ENCODE measurements around the gene P2RX3.
A peak's percentile ranks its signal among the peaks of the same experiment; 100 is the strongest.

P2RX3 gene

DNA sequence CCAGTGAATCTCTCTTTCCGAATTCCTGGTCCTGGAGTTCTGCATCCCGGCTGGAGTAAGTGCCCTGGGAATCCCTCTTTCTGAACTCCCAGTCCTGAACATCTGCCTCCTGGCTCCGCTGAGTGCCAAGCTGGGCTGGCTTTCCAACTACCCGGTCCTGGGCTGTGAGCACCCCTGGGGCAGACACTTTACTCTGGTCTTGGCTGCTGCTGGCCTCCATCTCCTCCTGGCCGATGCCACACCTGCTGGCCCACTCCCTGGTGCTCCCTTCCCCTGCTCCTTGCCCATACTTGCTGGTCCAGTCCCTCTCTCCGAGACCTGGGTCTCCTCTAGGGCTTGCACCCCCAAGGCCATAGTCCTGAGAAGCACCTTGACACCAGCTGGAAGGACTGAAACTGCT, 28.1 kb upstream of the P2RX3 start:
- DNase-seq (ENCODE audit: low spot score), result no peak

DNA sequence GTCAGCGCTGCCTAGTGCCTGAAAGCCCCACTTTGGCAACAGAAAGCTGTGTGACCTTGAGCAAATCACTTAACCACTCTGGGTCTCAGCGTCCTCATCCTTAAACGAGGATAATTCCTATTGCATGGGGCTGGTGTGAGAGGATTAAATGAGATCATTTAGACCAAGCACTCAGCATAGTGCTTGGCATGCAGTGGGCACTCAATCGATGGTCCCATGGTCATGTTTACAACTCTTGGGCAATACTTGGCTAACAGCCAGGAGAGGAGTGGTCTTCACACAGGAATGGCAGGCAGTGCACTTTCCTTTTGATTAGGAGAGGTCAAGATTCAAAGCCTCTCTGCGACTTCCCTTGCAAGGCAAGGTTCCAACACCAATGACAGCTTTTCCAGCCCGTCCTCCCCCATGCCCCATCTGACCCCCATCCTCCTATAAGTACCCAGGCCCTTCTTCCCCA, 27.5 kb upstream of the P2RX3 start:
- no peak for DNase-seq (ENCODE audit: low spot score)

DNA sequence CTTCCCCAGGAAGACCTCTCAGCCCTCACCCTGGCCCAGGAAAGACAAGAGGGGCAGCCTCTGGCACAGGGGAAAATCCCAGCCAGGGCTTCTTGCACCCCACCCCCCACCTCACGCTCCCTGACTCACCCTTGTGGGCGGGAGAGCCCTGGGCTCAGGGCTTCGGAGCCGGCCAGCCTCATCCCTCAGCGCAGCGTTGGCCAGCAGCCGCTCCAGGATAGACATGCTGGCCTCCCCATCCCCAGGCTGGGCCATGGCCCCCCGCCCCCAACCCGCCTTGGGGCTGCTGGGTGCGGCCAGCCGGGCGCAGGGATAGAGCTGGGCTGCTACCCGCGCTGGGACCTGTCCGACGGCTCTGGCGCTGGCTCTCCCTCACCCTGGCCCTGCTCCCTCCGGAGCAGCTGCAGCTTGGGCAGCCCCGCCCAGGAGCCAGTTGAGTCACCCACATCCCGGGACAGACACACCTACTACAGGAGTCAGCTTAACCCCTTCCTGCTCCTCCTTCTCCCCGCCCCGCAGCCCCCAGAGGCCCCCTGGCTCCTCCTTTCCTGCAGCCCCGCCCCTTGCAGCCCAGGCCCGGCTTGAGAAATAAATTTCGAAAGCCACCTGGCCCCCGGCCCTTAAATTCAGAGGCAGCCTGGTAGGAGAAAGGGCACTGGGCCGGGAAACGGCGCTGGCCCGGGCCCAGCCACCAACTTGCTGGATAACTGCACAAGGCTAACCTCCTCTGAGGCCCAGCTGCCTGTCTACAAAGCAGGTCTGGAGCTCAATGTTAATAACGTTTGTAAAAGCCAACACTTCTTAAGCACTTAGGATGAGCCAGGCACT, 26.8 kb upstream of the P2RX3 start:
- DNase-seq (ENCODE audit: low spot score), result peak; percentile 96

DNA sequence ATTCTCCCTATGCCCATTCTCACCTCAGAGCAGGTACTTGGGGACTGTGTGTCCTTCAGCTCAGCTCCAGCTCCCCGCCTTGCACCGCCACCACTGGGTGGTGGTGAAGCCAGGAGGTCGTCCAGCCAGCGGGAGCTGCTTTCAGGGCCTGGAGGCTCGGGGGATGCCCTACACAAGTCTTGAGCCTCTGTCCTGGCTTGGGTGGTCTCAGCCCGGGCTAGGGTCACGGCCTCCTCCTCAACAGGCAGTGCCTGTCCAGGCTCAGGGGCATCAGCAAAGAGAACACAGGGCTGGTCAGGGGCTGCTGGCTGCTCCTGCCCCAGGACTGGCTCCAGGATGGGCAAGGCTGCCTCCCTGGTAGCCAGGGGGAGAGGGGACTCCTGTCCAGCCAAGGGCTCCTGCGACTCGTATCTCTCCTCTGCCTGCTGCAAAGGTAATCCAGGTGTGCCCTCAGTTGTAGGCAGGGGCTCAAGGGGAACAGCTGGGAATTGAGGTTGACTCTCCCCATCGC, 25.6 kb upstream of the P2RX3 start:
- DNase-seq (ENCODE audit: low spot score), result no peak

DNA sequence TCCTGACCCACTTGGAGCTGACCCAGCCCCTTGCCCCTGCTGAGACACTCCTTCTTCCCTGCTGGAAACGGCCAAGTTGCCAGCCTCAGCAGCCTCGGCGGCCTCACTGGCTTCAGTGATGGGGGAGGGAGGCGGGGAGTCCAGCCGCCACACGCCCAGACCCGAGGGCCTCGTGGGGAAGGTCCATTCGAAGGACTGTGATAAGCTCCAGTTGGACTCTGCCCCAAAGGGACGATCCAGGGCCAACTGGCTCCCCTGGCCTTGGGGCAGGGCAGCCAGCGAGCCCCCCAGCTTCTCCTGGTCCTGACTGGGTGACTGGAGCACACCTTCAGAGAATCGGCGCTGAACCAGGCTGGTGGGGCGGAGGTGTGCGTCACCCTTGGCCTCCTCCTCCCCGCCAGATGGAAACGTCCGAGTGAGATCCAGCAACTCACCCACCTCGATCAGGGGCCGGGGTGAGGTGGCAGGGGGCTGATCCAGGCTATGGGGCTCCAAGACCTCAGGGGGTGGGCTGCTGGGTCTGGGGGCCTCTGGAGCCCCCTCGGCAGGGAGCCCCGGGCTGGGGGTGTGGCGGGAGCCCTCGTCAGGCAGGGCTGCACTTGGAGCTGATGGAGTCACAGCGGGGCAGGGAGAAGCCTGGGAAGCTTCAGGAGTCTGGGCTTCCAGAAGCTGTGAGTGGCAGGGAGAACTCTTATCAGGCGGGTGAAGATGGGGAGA, 24.9 kb upstream of the P2RX3 start:
- no peak for DNase-seq (ENCODE audit: low spot score)

DNA sequence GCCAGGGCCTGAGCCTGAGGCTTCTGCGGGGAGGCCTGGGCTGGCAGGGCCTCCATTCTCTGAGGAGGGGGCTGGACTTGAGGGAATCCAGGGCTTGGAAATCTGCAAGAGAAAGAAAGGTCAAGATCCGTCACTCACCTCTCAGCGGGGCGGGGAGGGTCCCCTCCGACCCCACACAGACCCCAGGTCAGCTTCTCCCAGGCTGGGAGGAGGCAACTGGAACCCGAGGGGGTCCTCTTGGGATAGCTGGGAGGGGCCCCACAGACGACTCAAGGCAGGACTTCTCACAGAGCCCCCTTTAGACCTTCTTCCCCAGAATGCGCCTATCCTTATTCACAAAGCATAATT, 24.4 kb upstream of the P2RX3 start:
- no peak for DNase-seq (ENCODE audit: low spot score)

DNA sequence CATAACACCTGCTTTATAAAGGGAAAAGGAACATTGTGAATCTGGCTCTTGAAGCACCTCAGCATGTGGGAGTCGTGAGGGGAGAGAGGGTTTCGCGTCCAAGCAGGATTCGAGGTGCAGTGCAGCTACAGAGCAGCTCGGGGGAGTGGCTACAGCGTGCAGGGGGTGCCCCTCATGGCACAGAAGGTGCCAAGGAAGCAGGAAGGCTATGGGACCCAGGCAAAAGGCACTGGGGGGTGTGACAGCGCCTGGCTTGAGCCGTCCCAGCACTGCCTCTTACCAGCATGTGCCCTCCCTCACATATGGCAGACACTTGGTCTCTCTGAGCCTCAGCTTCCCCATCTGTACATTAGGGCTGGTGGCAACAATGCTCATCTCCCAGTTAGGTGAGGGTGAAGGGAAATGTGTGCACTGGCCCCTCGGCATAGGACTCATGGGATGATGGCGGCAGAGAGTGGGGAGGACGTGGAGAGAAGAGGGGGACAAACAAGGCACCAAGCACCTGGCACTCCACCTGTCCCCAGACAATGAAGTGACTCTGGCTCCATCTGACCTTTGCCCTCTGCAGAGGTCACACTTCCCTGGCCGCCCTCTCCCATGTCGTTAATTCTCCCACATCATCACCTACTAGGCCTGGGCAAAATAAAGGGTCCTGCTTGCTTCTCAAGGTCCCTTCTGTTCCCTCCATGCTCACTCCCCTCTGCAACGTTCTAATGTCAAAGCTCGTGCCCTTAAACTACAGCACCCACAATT, 23.8 kb upstream of the P2RX3 start:
- DNase-seq (ENCODE audit: low spot score), result no peak

DNA sequence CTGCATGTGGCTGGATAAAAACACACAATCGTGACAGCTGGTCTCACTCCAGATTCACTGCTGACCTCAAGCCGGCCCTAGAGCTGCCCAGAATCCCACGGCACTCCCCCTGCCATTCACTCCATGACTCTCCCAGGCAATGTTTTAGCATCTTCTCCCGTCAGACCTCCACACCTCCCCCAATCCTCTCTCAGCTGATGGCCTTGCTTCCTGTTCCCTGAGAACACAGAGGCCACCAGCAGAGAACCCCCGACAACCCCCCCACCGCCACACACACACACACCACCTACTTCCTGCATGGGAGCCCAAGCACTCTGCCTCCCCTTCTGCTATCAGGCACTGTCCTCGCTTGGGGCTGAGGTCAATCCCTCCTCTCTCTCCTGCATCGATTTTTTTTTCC, 22.7 kb upstream of the P2RX3 start:
- no peak for DNase-seq (ENCODE audit: low spot score)

DNA sequence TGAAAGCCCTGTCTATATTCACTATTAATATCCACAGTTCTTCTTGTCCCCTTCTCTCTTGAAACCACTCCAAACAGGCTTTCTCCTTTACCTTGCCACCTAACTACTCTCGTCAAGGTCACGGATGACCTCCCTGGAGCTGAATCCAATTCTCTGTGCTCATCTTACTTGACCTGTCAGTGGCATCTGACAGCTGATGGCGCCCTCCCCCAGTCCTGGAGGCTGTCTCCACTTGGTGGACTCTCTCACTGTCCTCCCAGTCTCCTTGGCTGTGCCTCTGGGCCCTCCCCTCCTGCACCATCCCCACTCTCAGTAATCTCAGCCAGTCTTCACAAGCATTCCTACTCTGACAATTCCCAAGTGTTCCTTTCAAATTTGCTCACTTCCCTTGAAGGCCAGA, 22.1 kb upstream of the P2RX3 start:
- no peak for DNase-seq (ENCODE audit: low spot score)

DNA sequence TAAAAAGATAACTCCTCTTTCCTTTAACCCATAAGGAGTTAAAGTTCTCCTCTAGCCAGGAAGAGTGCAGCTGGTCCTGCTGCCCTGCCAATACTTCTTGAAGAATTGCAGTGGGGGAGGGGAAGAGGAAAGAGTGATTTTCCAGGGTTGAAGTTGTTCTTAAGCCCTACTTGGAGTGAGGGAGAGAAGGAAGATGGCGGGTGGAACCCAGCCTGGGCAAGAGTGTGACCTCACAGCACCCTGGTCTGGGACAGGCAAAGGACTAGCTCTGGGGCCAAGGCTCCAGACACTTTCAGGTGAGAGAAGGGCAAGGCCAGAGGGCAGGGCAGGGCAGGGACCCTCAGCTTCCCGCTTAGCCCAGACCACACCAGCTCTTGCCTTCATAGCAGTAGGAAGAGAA, 20.0 kb upstream of the P2RX3 start:
- no peak for DNase-seq (ENCODE audit: low spot score)

DNA sequence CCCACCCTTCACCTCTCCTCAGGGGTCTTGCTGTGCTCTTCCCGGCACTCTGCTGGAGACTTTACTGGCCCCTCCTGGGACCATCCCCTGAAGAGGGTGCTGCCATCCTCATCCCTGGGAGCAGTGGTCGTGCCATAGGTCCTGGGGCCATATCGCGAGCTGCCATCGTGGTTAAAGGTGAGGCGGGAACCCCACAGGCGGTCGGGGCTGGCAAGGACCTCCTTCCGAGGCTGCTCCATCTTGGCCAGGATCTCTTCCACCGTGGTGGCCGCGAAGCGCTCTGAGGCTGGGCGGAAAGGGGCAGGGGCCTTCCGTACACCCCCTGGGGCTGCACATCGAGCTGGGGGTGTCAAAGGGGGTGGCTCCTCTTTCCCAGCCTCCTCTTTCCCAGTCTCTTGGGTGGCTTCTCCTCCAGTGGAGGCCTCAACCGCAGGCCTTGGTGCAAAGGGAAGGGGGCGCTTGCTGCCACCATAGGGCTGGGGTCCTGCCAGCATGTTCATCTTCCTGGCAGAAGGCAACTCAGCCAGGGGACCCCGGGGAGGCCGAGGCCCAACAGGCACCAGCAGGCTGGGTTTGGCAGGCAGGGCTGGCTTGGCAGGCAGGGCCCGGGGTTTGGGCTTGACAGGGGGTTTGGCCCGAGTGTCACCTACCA, 18.0 kb upstream of the P2RX3 start:
- no peak for DNase-seq (ENCODE audit: low spot score)

DNA sequence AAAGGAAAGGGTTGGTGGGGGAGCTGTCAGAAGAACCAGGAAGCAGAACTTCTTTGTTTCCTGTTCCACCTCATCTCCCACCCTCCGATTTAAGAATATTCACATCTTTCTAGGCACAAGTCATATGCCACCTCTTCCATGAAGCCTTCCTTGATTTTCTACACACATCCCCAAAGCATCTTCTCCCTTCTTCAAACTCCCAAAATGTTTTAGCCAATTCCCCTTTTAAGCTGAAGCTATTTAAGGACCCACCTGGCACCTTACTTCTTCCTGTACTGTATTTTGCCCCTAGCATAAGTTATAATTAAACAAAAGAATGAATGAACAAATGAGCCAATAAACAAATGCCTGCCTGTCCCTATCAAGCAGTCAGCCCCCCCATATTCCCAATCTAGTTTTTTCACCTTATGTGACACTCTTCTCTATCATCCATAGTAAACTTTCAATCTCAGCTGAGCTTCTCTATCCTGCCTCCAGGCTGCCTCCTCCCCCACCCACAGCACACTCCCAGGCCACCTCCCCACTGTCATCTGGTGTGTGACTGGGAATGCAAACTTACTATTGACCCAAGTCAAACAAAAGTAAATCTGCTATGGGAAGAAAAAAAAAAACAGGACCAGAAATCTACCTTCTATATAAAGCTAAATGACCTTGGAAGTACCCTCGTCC, 17.3 kb upstream of the P2RX3 start:
- no peak for DNase-seq (ENCODE audit: low spot score)

DNA sequence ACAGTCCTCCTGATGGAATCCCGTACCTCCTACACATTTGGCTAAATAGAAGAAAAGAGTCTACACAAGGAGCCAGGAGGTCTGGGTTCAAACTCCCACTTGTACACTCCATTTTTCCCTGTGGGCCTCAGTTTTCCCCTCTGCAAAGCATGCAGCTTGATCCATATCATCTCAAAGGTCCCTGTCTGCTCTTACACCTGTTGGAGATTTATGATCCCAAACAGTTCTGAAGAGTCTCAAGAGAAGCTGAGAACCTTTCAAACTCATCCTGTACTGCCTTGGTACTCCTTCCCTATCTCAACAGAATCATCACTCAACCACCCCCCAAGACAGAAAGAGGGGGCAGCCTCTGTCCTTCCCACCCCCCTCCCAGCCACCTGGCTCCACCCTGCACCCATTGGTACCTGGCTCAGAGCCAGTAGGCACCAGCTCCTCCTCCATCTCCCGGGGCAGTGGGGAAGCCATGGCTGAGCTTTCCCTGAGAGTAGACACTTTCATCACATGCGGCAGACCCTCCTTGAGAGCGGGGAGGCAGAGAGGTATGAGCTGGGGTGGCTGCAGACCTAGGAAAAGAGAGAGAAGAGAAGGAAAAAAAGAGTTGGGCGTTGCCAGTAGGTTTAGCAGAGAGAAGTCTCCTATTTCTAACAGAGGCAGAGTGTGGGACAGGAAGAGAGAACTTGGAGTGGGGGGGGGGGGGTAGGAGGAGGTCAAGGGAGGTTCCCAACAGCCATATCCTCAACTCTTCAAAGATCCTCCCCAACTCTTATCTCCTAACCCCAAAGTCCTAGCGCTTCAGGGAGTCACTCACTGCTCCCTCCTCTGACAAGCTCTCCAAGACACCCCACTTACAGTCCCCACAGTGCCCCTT, 16.5 kb upstream of the P2RX3 start:
- peak; percentile 53 for DNase-seq (ENCODE audit: low spot score)

DNA sequence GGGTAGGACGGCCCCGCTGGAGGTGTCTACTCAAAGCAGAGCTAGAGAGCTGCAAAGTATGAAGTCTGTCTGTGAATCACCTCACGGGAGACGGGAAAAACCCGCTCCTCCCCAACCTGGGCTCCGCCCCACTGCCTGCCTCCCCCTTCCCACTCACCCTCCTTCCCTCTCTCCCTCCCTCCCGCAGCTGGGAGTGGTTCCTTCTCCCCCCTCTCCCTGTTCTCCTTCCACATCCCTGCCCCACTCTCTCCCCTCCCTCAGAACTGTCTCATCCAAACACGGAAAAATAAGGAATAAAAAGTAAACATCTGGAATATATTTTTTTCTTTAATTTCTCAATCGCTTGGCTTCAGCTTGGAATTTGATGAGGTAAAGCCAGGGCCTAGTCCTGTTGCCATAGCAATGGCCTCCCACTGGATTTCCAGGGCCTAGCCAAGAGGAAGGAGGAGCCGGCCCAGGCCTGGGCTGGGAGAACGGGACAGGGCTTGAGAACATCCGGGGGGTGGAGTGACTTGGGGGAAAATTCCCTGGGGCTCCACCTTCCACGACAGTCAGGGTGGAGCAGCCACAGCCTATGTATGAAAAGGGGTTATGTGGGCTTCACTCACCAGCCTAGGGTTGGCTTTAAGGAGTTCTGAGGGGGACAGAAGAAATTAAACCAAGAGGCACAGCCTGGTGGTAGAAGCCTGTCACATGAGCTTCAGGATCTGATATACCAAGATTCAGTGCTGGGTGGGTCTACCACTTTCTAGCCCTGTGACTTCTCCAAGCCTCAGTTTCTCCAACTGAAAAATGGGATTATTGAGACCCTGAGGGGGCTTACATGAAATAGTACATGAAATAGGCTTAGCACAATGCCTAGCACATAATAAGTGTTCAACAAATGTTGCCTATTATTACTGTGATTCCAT, 15.6 kb upstream of the P2RX3 start:
- peak; percentile 97 for DNase-seq (ENCODE audit: low spot score)

DNA sequence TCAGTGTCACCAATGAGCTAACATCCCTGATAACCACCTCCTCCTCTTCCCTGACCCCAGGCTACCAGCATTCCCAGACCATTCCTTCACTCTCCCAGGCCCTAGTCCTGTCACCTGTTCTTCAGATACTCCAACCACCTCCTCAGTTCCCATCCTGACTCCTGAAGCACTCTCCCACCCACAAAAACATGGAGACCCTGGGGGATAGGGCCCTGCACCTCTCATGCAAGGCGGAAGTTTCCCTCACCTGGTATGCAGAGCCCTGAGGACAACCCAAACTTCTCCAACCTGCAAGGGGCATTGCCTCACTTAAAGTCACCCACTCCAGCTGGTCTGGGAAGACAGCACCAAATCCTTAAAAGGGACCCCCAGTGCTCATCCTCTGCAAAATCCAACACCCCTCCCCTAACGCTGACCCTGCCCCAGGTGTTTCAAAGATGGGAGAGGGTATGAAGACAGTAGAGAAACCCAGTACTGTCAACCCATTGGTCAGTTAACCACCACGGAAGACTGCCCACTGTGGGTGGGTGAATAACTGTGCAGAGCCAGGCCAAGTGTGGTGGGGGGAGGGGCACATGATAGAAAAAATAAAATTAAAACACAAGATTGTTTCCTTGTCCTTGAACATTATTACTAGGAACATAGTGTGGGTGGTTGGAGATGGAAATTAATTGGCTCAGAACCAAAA, 14.8 kb upstream of the P2RX3 start:
- peak; percentile 36 for DNase-seq (ENCODE audit: low spot score)

DNA sequence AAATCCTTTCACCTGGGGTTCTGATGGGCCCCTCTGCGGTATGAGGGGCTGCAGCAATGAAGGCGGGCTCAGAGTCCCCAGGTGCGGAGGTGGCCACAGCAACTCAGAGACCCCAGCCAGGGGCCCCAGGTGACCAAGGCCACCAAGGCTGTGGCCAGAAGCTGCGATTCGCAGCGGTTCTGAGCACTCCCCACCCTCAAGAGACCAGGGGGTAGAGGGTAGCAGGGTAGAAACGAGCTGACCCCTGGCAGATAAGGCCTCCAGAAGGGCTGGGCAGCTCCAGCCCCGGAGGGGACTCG, 14.3 kb upstream of the P2RX3 start:
- no peak for DNase-seq (ENCODE audit: low spot score)

DNA sequence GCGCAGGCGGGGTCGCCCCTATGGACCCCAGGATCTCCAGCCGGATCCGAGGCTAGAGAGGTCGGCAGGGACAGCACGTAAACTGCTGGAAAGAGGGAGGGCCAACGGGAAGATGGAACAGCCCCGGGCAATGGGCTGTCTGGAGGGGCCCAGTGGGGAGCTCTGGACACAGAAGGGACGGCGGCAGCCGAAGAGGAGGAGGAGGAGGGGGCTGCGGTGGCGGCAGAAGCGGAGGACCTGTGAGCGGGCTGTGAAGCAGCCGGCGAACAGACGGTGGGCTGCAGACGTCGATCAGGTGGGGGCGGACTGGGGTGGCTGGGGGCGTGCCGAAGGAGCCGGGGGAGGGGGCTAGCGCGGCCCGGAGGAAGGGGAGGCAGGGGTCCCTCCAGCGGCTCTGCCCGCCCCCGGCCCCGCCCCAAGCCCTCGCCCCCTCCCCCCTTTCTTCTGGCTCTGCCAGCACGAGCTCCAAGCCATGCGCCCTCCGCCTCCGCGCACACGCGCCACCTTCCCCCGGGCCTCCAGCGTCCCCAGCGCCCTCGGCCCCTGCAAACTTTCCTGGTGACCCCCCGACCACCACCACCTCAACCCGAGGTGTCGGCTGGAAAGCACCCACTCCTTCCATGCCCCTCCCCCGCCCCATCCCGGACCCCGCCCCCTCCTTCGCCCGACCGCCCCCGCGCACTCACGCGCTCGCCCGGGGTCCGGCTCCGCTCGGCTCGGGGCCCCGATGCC, 13.8 kb upstream of the P2RX3 start:
- DNase-seq (ENCODE audit: low spot score), result peak; percentile 41

Data from kidney tubule cell (primary cell).